ENCODE results near the gene PRKCQ.

GRCh38 chr10:6482737-6483357 is 97.2 kb downstream of the PRKCQ start:
- TF ChIP-seq CTCF (IDR thresholded peaks at IDR 0.05) (no peak), EP300 (IDR thresholded peaks at IDR 0.05) (no peak)

Data from tibial nerve (tissue), 4 donors.